ENCODE results near the gene PRSS33.

The PRSS33 gene

DNA sequence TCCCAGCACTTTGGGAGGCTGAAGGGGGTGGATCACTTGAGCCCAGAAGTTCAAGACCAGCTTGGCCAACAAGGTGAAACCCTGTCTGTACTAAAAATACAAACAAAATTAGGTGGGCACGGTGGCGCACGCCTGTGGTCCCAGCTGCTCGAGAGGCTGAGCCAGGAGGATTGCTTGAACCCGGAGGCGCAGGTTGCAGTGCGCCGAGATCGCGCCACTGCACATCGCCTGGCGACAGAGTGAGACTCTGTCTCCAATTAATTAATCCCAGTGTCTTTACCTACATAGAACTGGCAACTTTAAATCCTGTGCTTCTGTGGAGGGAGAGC, 8.8 kb downstream of the PRSS33 start:
- in situ Hi-C loops (cut with MboI; ENCODE audit: low sequenced_read_pairs) = no loop called here

DNA sequence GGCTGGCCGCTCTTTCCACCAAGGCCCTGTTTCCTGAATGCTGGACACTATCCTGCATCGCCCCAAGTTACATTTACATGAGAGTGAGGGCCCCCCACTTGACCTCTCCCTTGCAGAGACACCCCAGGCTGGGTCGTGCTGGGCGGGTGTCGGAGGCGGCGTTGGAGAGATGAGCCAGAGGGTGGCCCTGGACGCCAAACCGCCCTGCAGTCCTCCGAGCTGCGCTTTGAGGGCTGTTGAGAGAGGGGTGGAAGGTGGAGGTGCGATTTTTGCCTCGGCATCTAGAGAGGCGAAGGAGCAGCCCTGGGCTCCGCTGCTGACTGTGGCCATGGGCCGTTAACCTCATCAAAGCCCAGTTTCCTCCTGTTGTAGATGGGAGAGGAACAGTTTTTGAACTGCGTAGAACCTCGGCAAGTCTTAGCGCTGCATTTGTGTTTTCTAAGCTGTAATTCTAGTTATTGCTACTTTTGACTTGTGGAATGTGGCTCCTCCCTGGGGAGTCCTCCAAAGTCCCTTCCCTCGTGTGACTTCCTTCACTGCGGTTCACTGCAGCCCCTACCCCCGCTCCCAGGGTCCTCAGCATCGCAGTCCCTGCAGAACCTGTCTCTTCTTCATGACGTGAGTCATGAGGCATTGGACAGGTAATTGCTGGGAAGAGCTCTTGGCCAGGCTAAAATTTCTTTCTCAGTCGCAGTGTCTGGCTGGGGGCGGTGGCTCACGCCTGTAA, 9.3 kb downstream of the PRSS33 start:
- in situ Hi-C loops (cut with MboI; ENCODE audit: low sequenced_read_pairs) = no loop called here

DNA sequence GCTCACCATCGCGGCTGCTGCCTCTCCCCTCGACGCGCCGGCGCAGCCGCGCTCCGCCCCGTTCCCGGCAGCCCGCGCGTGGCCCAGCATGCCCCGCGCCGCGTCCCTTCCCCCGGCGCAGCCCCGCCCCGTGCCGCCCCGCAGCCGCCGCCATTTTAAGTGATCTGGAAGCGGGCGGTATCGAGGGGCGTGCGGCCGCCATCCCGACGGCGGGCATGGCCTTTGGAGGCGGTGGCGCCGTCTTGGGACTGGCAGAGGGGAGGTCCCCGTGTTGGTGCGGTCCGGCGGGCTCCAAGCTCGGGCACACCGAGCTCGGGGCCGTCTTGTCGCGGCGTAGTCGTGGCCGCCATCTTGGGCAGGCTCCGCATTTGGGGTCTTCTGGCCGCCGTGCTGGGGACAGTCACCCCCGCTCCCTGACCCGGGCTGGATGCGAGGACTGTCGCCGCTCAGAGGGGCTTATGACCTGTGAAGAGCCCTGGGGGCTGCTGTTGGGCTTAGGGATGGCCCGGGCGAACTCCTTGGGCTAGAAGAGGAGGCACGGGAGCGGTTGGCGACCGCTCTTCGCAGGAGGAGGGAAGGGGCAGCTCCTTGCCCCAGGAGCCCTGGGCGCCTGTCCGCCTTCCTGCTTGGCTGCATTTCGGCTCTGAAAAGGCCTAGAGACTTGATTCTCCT, 10.0 kb downstream of the PRSS33 start, which contains the start of gene ELOB:
ELOB (minus strand) TSS at position 50 of the 672 bp plus-strand sequence; CDS start at position 9, 41 bp downstream.
- in situ Hi-C loops (cut with MboI; ENCODE audit: low sequenced_read_pairs) = no loop called here

DNA sequence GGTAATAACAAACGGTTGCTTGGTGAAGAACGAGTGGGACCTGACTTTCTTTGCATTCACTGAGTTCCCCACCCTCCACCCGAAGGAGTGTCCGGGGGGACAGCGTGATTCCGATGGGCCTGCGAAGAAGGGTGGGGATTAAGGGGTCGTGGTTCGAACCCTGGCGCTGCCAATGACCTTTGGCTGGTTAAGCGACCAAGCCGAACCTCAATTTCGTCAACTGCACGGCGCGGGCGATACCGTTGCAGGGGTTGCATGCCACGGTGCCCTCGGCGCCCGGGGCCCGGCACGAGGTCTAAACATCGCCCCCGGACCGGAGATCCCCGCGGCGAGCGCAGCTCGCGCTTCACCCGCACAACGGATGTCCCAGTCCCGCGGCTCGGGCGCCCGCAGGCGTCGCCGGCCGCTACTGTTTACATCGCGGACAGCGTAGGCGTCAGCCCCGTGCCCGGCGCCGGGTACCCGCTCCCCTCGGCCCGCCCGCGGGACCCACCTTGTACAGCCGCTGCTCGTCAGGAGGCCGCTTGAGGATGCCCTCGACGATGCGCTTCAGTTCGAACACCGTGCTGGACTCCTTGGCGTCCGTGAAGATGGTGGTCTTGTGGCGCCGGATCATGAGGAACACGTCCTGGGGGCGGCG, 10.7 kb downstream of the PRSS33 start:
- in situ Hi-C loops (cut with MboI; ENCODE audit: low sequenced_read_pairs) = no loop called here

DNA sequence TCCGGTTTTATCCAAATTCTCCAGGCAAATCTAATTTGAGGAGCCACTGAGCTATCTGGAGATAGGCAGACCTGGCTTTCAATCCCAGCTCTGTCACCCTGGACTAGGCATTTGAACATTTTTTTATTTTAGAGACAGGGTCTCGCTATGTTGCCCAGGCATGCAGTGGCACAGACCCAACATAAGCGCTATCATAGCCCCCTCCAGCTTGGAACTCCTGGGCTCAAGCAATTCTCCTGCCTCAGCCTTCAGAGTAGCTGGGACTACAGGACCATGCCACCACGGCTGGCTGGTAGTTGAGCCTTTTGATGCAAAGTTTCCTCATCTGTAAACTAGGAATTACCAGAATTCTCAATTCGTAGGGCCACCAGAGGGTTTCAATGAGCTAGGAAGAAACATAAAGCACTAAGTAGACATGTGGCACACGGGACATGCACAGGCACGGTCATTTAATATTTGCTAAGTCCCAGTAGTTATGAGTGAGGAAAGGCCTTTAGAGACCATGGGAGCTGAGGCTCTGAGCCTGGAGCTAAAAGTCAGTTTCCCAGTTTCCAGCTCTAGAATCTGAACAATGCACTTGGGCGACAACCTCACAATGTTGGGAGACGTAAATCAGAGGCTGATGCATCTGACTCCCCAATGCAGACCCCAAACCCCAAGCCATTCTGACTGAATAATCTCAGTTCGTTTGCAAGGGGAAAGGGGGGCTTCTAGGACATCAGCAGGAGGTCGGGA, 11.4 kb downstream of the PRSS33 start:
- in situ Hi-C loops (cut with MboI; ENCODE audit: low sequenced_read_pairs) = no loop called here

DNA sequence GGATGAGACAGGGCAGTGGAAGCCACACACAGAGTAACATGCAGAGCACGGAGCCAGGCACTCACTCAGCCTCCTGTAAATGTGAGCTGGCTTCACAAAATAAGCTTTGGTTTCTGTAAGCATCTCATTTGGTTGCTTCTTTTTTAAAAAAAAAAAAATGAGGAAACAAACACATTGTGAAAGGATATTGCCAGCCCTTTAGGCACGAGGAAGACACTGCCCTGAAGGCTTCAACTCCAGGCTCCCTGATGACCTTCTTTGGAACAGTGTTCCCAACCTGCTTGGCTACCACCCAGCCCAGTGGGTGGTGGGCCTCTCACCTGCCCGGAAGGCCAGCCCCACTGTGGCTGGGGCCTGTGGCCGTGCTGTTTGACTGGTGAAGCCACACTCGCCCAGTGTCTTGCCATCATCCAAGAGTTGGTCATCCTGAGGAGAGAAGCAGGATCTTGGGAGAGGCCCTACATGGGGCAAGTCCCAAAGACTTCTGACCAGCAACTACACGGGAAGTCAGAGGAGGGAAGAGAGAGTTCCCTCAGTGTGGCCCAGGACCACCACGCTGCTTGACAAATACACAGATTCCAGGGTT, 12.1 kb downstream of the PRSS33 start:
- in situ Hi-C loops (cut with MboI; ENCODE audit: low sequenced_read_pairs) = no loop called here

DNA sequence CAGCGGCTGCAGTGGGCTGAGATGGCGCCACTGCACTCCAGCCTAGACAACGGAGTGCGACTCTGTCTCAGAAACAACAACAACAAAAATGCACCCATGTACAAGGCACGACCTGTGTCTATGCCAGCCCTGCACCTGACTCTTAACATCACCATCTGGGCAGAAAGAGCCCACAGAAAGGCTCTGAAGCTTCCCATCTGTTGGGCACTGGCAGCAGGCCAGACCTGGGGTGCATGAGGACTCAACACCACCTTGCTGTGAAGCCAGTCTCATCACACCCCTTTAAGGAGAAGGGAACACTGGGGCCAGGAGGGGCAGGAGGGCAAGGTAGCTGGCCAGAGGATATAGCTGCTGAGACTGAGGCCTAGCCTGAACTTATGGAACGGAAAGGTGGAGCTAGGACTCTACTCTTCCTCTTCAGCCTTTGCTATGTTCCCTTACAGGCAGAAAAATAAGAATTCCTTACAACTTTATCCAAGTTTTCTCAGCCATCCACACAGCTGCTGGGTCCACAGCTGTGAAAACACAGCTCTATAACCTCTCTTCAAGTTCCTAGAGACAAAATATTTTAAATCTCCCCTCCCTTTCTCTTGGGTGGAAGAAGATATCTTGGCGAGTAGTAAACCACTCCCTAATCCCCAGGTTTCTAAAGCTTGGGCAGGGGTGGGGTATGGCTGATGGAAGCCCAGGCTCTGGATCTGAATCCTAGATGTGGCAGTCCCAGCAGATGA, 13.0 kb downstream of the PRSS33 start:
- in situ Hi-C loops (cut with MboI; ENCODE audit: low sequenced_read_pairs) = no loop called here

DNA sequence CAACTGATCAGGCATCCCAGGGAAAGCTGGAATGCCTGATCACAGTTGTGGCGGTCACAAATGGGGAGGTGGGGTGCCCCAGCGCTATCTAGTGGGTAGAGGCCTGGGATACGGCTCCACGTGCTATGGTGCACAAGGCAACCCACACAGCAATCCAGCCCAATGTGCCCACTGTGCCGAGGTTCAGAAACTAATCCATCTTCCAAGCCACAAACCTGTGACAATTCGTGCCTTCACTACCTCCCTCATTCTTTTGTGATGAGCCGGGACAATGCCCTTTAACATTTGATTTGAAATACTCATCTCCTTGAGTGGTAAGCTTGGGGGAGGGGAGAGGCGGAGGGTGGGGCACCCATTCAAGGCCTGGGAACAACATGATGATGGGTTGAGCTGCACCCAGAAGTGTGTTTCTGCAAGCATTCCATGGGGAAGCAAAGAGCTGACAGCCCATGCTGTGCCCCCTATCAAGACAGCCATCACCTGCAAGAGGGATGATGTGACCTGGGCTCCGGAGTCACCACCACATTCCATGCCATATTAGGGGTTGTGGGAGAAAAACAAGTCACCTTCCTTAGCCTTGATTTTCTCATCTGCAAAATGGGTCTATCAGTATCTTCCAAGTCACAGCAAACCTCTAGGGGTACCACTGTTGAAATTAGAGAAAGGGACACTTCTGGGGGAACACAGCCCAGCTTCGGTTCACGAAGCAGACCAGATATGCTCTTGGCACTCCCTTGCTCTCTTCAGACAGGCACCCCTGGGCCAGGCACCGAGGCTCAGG, 14.0 kb downstream of the PRSS33 start:
- in situ Hi-C loops (cut with MboI; ENCODE audit: low sequenced_read_pairs) = no loop called here

DNA sequence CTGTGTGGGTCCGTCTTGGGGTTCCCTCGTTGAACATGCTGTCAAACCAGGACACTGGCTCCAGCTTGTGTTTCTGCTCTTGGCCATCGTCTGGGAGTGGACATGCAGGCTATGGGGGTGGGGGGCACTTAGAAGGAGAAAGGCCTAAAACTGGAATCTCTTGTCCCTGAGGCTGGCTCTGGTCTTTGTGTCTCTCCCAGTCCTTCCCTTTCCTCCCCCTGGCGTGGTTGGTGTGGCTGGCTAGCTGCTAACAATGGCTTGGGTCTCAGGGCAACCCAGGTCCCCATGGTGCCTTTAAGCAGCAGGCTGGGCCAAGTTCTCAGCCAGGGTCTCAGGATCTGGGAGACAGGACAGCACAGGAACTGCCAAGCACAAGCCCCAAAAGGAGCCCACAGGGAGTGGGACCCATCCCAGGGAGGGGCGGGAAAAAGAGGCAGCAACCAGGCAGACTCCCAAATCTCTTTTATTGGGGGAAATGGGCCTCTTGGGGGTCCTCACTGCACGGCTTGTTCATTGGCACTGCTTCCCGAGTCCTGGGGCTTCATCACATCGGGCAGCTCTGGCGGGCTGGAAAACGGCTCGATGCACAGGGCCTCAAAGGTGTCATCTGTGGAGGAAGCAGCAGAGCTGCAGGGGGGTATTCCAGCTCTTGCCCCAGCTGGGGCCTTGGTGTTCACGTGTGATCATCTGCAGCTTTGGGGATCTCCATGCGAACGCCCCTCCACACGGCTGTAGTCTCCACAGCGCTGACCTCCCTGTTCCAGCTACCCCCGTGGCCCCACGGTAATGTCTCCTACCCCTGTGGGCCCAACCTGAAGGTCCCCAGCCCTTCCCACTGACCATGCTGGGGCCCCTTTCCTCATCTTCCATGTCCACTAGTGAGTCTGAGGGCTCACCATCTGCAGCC, 15.6 kb downstream of the PRSS33 start:
- in situ Hi-C loops (cut with MboI; ENCODE audit: low sequenced_read_pairs) = no loop called here

DNA sequence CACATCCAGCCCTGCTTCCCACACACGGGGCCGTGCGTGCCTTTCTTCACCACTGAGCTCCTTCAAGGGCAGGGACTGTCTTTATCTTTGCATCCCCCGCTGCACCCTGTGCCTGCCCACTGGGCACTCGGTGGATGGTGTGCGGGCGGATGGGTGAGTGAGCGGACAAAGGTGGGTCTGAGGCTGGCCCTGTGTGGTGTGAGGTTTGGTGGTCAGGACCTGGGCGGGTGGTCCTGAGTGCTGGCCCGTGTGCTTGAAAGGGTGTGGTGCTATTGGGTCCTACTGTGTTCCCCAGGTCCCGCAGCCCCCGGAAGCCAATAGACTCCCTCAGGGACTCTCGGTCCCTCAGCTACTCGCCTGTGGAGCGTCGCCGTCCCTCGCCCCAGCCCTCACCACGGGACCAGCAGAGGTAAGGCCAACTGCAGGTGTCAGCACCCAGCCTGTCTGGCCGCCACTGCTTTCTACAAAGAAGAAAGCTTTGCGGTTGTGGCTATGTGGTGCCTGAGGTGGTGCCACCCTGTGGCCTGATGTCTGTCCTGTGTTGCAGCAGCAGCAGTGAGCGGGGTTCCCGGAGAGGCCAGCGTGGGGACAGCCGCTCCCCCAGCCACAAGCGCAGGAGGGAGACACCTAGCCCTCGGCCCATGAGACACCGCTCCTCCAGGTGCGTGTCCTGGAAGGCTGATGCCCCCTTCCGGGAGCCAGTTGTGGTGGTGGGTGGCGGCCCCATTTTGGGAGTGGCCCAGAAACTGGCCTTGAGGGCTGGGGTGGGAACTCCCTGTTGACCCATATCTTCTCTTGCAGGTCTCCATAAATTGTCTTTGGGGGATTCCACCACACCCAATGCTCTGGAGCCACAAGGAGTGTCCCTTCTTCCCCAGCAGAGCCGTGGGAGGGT, 17.1 kb downstream of the PRSS33 start:
- in situ Hi-C loops (cut with MboI; ENCODE audit: low sequenced_read_pairs) = no loop called here

DNA sequence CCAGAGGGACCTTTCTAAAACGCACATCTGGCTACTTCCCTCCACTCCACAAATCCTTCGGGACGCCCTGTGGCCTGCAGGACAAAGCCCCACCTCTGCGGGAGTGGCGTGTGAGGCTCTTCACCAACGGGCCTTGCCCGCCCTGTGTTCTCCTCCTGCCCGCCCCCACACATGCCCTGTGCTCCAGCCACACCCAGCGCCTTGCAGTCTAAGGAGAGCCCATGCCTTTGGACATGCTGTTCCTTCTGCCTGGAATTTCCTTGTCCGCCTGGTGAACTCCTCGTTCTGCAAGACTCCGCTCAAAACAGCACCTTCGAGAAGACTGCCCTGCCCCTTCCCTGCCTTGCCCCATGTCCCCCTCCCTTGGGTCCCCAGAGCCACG, 17.7 kb downstream of the PRSS33 start:
- in situ Hi-C loops (cut with MboI; ENCODE audit: low sequenced_read_pairs) = no loop called here

DNA sequence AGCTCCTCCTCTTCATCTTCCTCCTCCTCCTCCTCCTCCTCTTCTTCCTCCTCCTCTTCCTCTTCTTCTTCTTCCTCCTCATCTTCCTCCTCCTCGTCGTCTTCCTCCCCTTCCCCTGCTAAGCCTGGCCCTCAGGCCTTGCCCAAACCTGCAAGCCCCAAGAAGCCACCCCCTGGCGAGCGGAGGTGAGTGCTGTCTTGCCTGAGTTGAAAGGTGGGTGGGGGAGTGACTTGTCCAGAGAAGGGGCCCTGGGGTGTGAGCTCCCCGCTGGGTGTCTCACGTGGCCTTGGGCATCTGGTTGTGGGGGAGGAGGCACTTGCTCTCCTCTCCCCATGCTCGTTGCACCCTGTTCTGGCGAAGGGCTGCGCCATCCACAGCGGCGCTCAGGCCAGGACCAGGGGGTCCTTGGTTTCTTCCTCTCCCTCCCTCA, 18.2 kb downstream of the PRSS33 start:
- in situ Hi-C loops (cut with MboI; ENCODE audit: low sequenced_read_pairs) = no loop called here

DNA sequence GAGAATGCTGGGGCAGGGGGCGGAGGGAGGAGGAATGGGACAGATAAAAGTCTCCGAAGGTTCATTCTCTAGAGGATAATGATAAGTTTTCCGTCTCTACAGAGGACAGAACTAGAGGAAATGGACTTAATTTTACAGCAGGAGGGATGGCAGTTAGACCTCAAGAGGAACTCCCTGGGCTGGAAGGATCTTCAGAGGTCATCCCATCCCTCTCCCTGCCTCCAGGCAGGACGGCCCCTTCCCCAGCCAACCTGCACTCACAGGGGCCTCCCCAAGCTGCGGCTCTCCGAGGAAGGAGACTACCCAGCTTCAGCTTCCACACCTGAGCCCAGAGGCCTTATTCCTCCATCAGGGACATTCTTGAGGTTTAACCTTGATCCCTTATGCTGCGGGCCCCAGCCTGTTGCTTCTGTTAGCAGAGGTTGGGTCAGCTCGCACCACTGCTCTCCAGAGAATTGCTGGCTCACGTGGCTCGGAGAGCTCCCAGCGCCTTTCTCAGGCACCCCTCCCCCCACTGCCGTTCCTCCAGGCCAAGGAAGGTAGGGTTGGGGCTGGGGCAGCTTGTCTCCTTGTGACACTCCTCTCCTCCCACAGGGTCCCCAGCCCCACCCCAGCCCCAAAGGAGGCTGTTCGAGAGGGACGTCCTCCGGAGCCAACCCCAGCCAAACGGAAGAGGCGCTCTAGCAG, 18.8 kb downstream of the PRSS33 start:
- in situ Hi-C loops (cut with MboI; ENCODE audit: low sequenced_read_pairs) = no loop called here

DNA sequence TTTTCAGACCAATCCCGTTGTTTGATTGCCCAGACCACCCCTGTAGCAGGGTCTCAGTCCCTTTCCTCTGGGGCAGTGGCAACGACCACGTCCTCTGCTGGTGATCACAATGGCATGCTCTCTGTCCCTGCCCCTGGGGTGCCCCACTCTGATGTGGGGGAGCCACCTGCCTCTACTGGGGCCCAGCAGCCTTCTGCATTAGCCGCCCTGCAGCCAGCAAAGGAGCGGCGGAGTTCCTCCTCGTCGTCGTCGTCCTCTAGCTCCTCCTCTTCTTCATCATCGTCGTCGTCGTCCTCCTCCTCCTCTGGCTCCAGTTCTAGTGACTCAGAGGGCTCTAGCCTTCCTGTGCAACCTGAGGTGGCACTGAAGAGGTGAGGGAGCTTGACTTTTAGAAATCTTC, 19.5 kb downstream of the PRSS33 start:
- in situ Hi-C loops (cut with MboI; ENCODE audit: low sequenced_read_pairs) = no loop called here

DNA sequence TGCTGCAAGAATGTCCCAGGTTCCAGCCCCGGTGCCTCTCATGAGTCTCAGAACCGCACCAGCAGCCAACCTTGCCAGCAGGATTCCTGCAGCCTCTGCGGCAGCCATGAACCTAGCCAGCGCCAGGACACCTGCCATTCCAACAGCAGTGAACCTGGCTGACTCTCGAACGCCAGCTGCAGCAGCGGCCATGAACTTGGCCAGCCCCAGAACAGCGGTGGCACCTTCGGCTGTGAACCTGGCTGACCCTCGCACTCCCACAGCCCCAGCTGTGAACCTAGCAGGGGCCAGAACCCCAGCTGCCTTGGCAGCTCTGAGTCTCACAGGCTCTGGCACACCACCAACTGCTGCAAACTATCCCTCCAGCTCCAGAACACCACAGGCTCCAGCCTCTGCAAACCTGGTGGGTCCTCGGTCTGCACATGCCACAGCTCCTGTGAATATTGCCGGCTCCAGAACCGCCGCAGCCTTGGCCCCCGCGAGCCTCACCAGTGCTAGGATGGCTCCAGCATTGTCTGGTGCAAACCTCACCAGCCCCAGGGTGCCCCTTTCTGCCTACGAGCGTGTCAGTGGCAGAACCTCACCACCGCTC, 20.1 kb downstream of the PRSS33 start:
- in situ Hi-C loops (cut with MboI; ENCODE audit: low sequenced_read_pairs) = no loop called here

DNA sequence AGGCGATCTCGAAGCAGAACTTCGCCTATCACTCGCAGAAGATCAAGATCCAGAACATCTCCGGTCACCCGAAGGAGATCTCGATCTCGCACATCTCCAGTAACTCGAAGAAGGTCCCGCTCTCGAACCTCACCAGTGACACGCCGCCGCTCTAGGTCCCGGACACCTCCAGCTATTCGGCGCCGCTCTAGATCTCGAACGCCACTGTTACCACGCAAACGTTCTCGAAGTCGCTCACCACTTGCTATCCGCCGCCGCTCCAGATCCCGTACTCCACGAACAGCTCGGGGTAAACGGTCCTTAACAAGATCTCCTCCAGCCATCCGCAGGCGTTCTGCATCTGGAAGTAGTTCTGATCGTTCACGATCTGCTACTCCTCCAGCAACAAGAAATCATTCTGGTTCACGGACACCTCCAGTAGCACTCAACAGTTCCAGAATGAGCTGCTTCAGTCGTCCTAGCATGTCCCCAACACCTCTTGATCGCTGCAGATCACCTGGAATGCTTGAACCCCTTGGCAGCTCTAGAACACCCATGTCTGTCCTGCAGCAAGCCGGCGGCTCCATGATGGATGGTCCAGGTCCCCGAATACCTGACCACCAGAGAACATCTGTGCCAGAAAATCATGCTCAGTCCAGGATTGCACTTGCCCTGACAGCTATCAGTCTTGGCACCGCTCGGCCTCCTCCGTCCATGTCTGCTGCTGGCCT, 20.8 kb downstream of the PRSS33 start:
- in situ Hi-C loops (cut with MboI; ENCODE audit: low sequenced_read_pairs) = no loop called here
